HUES48 (cell line): ENCODE results near the gene FLT1.

Source experiments
- H3K27ac ChIP-seq: one replicate; pipeline ENCODE4 v1.7.0; 2013; ENCODE audit warnings: low read depth, low read length, inconsistent platforms
- H3K27me3 ChIP-seq: 2 replicates; pipeline ENCODE4 v1.6.1; 2013; ENCODE audit warnings: mild to moderate bottlenecking, low read length; ENCODE audit not compliant: control insufficient read depth, insufficient read depth
- H3K36me3 ChIP-seq: 2 replicates; pipeline ENCODE4 v1.6.1; 2013; ENCODE audit warnings: low read length; ENCODE audit not compliant: control insufficient read depth, insufficient read depth
- H3K4me1 ChIP-seq: 2 replicates; pipeline ENCODE4 v1.6.1; 2013; ENCODE audit warnings: mild to moderate bottlenecking, low read length; ENCODE audit not compliant: control insufficient read depth, insufficient read depth
- H3K4me3 ChIP-seq: 2 replicates; pipeline ENCODE4 v1.5.1; 2013; ENCODE audit warnings: mild to moderate bottlenecking, low read depth, low read length
- H3K9ac ChIP-seq: 2 replicates; pipeline ENCODE4 v1.6.1; 2013; ENCODE audit warnings: mild to moderate bottlenecking, low read depth, low read length, moderate library complexity
- H3K9me3 ChIP-seq: 2 replicates; pipeline ENCODE4 v1.6.1; 2013; ENCODE audit warnings: low read length; ENCODE audit not compliant: control insufficient read depth, insufficient read depth

Gene FLT1

GRCh38 chr13:28424541-28424940 lies 70.4 kb downstream of the FLT1 start:
- no peaks in the 10 kb centered on the region for H3K9me3 ChIP-seq
- H3K4me1 ChIP-seq: peaks cover 31% of the 10 kb centered on the region
- H3K27ac ChIP-seq: no peak overlapping the region
- no peaks in the 10 kb centered on the region for H3K27me3 ChIP-seq
- no peak overlapping the region for H3K9ac ChIP-seq
- H3K4me3 ChIP-seq: no peak overlapping the region
- peaks cover 79% of the 10 kb centered on the region for H3K36me3 ChIP-seq

GRCh38 chr13:28423010-28423409 lies 71.9 kb downstream of the FLT1 start:
- no peaks in the 10 kb centered on the region for H3K27me3 ChIP-seq
- peaks cover 85% of the 10 kb centered on the region for H3K36me3 ChIP-seq
- no peak overlapping the region for H3K9ac ChIP-seq
- peaks cover 16% of the 10 kb centered on the region for H3K4me1 ChIP-seq
- no peaks in the 10 kb centered on the region for H3K9me3 ChIP-seq
- no peak overlapping the region for H3K4me3 ChIP-seq
- H3K27ac ChIP-seq: no peak overlapping the region

GRCh38 chr13:28421676-28422410 lies 73.1 kb downstream of the FLT1 start:
- no peaks in the 10 kb centered on the region for H3K27me3 ChIP-seq
- H3K9ac ChIP-seq: no peak overlapping the region
- peaks cover 7% of the 10 kb centered on the region for H3K4me1 ChIP-seq
- H3K27ac ChIP-seq: no peak overlapping the region
- no peak overlapping the region for H3K4me3 ChIP-seq
- no peaks in the 10 kb centered on the region for H3K9me3 ChIP-seq
- peaks cover 83% of the 10 kb centered on the region for H3K36me3 ChIP-seq

- Histone ChIP-seq H3K9ac (no peak overlapping the region), H3K36me3 (peaks cover 82% of the 10 kb centered on the region), H3K4me1 (peaks cover 7% of the 10 kb centered on the region), H3K27ac (no peak overlapping the region), H3K4me3 (no peak overlapping the region), H3K9me3 (no peaks in the 10 kb centered on the region), H3K27me3 (no peaks in the 10 kb centered on the region)
These were observed 74.2 kb downstream of the FLT1 start for GRCh38 chr13:28420704-28421103.

- no peaks in the 10 kb centered on the region for H3K9me3 ChIP-seq
- peaks cover 3% of the 10 kb centered on the region for H3K4me1 ChIP-seq
- no peak overlapping the region for H3K27ac ChIP-seq
- no peak overlapping the region for H3K9ac ChIP-seq
- peaks cover 65% of the 10 kb centered on the region for H3K36me3 ChIP-seq
- H3K27me3 ChIP-seq: no peaks in the 10 kb centered on the region
- H3K4me3 ChIP-seq: no peak overlapping the region
These were observed 78.9 kb downstream of the FLT1 start for GRCh38 chr13:28415994-28416421.

- Histone ChIP-seq H3K9ac (no peak overlapping the region), H3K36me3 (peaks cover 52% of the 10 kb centered on the region), H3K9me3 (no peaks in the 10 kb centered on the region), H3K27me3 (no peaks in the 10 kb centered on the region), H3K4me3 (no peak overlapping the region), H3K4me1 (peaks cover 2% of the 10 kb centered on the region), H3K27ac (no peak overlapping the region)
These were observed 80.9 kb downstream of the FLT1 start for GRCh38 chr13:28413999-28414398.

- Histone ChIP-seq H3K4me1 (peaks cover 12% of the 10 kb centered on the region), H3K9me3 (no peaks in the 10 kb centered on the region), H3K27ac (no peak overlapping the region), H3K9ac (no peak overlapping the region), H3K27me3 (no peaks in the 10 kb centered on the region), H3K36me3 (peaks cover 45% of the 10 kb centered on the region), H3K4me3 (no peak overlapping the region)
These were observed 81.9 kb downstream of the FLT1 start for GRCh38 chr13:28412981-28413380.

GRCh38 chr13:28411831-28412353 lies 83.0 kb downstream of the FLT1 start:
- Histone ChIP-seq H3K4me3 (no peak overlapping the region), H3K27me3 (no peaks in the 10 kb centered on the region), H3K4me1 (peaks cover 15% of the 10 kb centered on the region), H3K9me3 (no peaks in the 10 kb centered on the region), H3K9ac (no peak overlapping the region), H3K27ac (no peak overlapping the region), H3K36me3 (peaks cover 36% of the 10 kb centered on the region)

GRCh38 chr13:28410096-28410495 lies 84.8 kb downstream of the FLT1 start:
- Histone ChIP-seq H3K4me1 (peaks cover 15% of the 10 kb centered on the region), H3K27me3 (no peaks in the 10 kb centered on the region), H3K27ac (no peak overlapping the region), H3K4me3 (no peak overlapping the region), H3K9me3 (no peaks in the 10 kb centered on the region), H3K9ac (no peak overlapping the region), H3K36me3 (peaks cover 39% of the 10 kb centered on the region)

GRCh38 chr13:28409648-28410047 lies 85.3 kb downstream of the FLT1 start:
- no peak overlapping the region for H3K4me3 ChIP-seq
- peaks cover 15% of the 10 kb centered on the region for H3K4me1 ChIP-seq
- H3K27ac ChIP-seq: no peak overlapping the region
- no peaks in the 10 kb centered on the region for H3K9me3 ChIP-seq
- H3K36me3 ChIP-seq: peaks cover 38% of the 10 kb centered on the region
- no peak overlapping the region for H3K9ac ChIP-seq
- H3K27me3 ChIP-seq: no peaks in the 10 kb centered on the region

GRCh38 chr13:28408863-28409262 lies 86.1 kb downstream of the FLT1 start:
- no peak overlapping the region for H3K27ac ChIP-seq
- H3K9ac ChIP-seq: no peak overlapping the region
- no peaks in the 10 kb centered on the region for H3K27me3 ChIP-seq
- H3K4me3 ChIP-seq: no peak overlapping the region
- H3K36me3 ChIP-seq: peaks cover 37% of the 10 kb centered on the region
- H3K4me1 ChIP-seq: peaks cover 15% of the 10 kb centered on the region
- H3K9me3 ChIP-seq: no peaks in the 10 kb centered on the region
